Keratinocyte (primary cell): ENCODE data around the gene MAGI2. TPM values are rescaled to one million over a fixed set of nuclear protein-coding genes. Genes with fewer than 3 reads are reported as not detected.

Experiments used
- DNase-seq: peaks from one replicate; pipeline ENCODE4 v3.0.0-alpha.2; 2011; ENCODE audit warnings: low read depth, missing footprints, low spot score
- FAIRE-seq: peaks from 2 replicates; lab custom pipeline; 2011; peaks lifted over from hg19 to GRCh38; lab: Jason Lieb, UNC
- H2AFZ ChIP-seq: 2 replicates; pipeline ENCODE4 v1.6.0; 2012; ENCODE audit warnings: low read length, control low read depth, inconsistent platforms; ENCODE audit not compliant: control insufficient read depth
- H3K27ac ChIP-seq: 2 replicates; pipeline ENCODE4 v1.5.1; 2011; ENCODE audit warnings: low read length; ENCODE audit not compliant: control insufficient read depth, insufficient read depth
- H3K27me3 ChIP-seq: 3 replicates; pipeline ENCODE4 v1.6.0; 2011; ENCODE audit warnings: low read length; ENCODE audit not compliant: control insufficient read depth, insufficient read depth; ENCODE audit errors: extremely low read depth
- H3K36me3 ChIP-seq, 2 experiments: 2 replicates in 1 of 2; 3 replicates in 1 of 2; pipeline ENCODE4 v1.5.1; 2011; ENCODE audit warnings: low read length in 2 of 2, mild to moderate bottlenecking in 1 of 2; ENCODE audit not compliant: control insufficient read depth in 2 of 2, insufficient read depth in 2 of 2; ENCODE audit errors: extremely low read depth in 1 of 2
- H3K4me1 ChIP-seq: 3 replicates; pipeline ENCODE4 v1.5.1; 2011; ENCODE audit warnings: low read length; ENCODE audit not compliant: control insufficient read depth, insufficient read depth; ENCODE audit errors: extremely low read depth
- H3K4me2 ChIP-seq: 3 replicates; pipeline ENCODE4 v1.6.0; 2011; ENCODE audit warnings: low read depth, low read length; ENCODE audit not compliant: control insufficient read depth, insufficient read depth; ENCODE audit errors: extremely low read depth
- H3K4me3 ChIP-seq, 3 experiments: fragments of 200-600 bp in 1 of 3; sonication (generic) in 1 of 3; 2 replicates in 2 of 3; 3 replicates in 1 of 3; pipeline ENCODE4 v1.5.1; 2011 to 2016; ENCODE audit warnings: low read length in 3 of 3, mild to moderate bottlenecking in 3 of 3, control low read depth in 2 of 3, inconsistent platforms in 1 of 3, low read depth in 1 of 3, mixed read lengths in 1 of 3, mixed run types in 1 of 3, moderate library complexity in 1 of 3; ENCODE audit not compliant: control insufficient read depth in 2 of 3, insufficient read depth in 2 of 3; ENCODE audit errors: extremely low read depth in 1 of 3
- H3K79me2 ChIP-seq: 2 replicates; pipeline ENCODE4 v1.6.0; 2012; ENCODE audit warnings: low read length; ENCODE audit not compliant: control insufficient read depth, insufficient read depth
- H3K9ac ChIP-seq: 3 replicates; pipeline ENCODE4 v1.6.0; 2011; ENCODE audit warnings: low read length; ENCODE audit not compliant: control insufficient read depth, insufficient read depth; ENCODE audit errors: extremely low read depth
- H3K9me1 ChIP-seq: 3 replicates; pipeline ENCODE4 v1.6.0; 2011; ENCODE audit warnings: low read length; ENCODE audit not compliant: control insufficient read depth, insufficient read depth; ENCODE audit errors: extremely low read depth
- H3K9me3 ChIP-seq: 2 replicates; pipeline ENCODE4 v1.5.1; 2012; ENCODE audit warnings: low read depth, low read length; ENCODE audit not compliant: control insufficient read depth
- H4K20me1 ChIP-seq: 3 replicates; pipeline ENCODE4 v1.6.0; 2011; ENCODE audit warnings: low read length; ENCODE audit not compliant: control insufficient read depth, insufficient read depth; ENCODE audit errors: extremely low read depth
- EZH2 ChIP-seq: IDR thresholded peaks from one replicate; pipeline ENCODE4 v1.6.1; 2012; ENCODE audit warnings: inconsistent platforms, mild to moderate bottlenecking, low read length, moderate library complexity
- dilution Hi-C: fragments of 300-500 bp; cut with MboI; formaldehyde crosslinking; loops from one replicate; pipeline ENCODE4 v1.7.0; 2020; ENCODE audit warnings: low sequenced_read_pairs; ENCODE audit not compliant: extremely low pct_ligation_motif_present
- polyA plus RNA-seq, 5 experiments: library from polyadenylated mRNA; depleted of rRNA in 3 of 5; stranded (reverse) in 3 of 5; stranded (forward) in 1 of 5; unstranded in 1 of 5; fragments of >200 nt; gene quantifications; 1 replicate in 1 of 5; 2 replicates in 3 of 5; 3 replicates in 1 of 5; pipeline versions ENCODE4 v1.2.1 to v1.2.3, GENCODE V29; 2011 to 2012; ENCODE audit warnings: missing spikeins in 2 of 5, low read depth in 1 of 5, low replicate concordance in 1 of 5
- TF ChIP-seq, protein P1 (sequence below), 3 experiments: IDR thresholded peaks in 1 of 3; conservative IDR thresholded peaks in 1 of 3; optimal IDR thresholded peaks in 1 of 3; 2 replicates in 2 of 3; 3 replicates in 1 of 3; pipeline versions ENCODE3 to v1.5.1; 2011; ENCODE audit warnings: low read length in 3 of 3, mild to moderate bottlenecking in 3 of 3, moderate library complexity in 2 of 3, control low read depth in 1 of 3, inconsistent platforms in 1 of 3; ENCODE audit not compliant: insufficient read depth in 2 of 3; ENCODE audit errors: extremely low read depth in 1 of 3

Gene MAGI2
- polyA plus RNA-seq, 1 donor (not counting 4 experiments of a cell fraction or from before 2014, with no cell fraction given): 0.07 TPM

- TF ChIP-seq, protein P1, sequence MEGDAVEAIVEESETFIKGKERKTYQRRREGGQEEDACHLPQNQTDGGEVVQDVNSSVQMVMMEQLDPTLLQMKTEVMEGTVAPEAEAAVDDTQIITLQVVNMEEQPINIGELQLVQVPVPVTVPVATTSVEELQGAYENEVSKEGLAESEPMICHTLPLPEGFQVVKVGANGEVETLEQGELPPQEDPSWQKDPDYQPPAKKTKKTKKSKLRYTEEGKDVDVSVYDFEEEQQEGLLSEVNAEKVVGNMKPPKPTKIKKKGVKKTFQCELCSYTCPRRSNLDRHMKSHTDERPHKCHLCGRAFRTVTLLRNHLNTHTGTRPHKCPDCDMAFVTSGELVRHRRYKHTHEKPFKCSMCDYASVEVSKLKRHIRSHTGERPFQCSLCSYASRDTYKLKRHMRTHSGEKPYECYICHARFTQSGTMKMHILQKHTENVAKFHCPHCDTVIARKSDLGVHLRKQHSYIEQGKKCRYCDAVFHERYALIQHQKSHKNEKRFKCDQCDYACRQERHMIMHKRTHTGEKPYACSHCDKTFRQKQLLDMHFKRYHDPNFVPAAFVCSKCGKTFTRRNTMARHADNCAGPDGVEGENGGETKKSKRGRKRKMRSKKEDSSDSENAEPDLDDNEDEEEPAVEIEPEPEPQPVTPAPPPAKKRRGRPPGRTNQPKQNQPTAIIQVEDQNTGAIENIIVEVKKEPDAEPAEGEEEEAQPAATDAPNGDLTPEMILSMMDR (optimal IDR thresholded peaks at IDR 0.05 in 1 of 3, IDR thresholded peaks at IDR 0.05 in 1 of 3, conservative IDR thresholded peaks at IDR 0.05 in 1 of 3; ENCODE audit: extremely low read depth in 1 of 3, insufficient read depth in 2 of 3, low read length in 3 of 3): no peak
- TF ChIP-seq EZH2: no peak
- no peaks in the 10 kb centered on the region for H4K20me1 ChIP-seq
- no peaks in the 10 kb centered on the region for H3K9me1 ChIP-seq
- H3K27ac ChIP-seq: no peak overlapping the region
- no peak overlapping the region for H3K9ac ChIP-seq
- no peaks in the 10 kb centered on the region for H3K79me2 ChIP-seq
- H3K27me3 ChIP-seq: no peaks in the 10 kb centered on the region
- peaks cover 5% of the 10 kb centered on the region for H3K4me1 ChIP-seq
- H3K9me3 ChIP-seq: no peaks in the 10 kb centered on the region
- dilution Hi-C loops: no loop called here
- no peak overlapping the region for H2AFZ ChIP-seq
- H3K4me3 ChIP-seq: no peak overlapping the region
- no peaks in the 10 kb centered on the region for H3K36me3 ChIP-seq
- DNase-seq (no peak), FAIRE-seq (no peak)
- no peak overlapping the region for H3K4me2 ChIP-seq
Observed at GRCh38 chr7:79046061-79046460, 407.4 kb downstream of the MAGI2 start.

DNA sequence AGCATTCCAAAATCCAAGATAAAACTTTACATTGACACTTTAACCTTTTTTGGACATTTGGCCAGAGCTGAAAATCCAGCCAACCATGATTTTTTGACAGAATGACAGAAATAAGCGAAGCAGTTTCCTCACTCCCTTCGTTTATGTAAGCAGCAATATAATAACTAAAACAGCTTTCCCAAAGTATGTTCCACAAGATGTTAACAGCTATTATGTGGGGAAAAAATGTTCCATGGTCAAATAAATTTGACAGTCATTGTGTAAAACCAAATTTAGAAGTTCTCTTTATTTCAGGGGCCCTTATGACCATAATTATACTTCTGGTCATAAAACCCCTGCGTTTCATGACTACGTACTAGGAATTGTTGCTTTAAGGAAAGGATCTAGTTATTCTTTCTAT, 416.5 kb downstream of the MAGI2 start:
- Histone ChIP-seq H3K4me1 (no peaks in the 10 kb centered on the region), H3K9me1 (no peaks in the 10 kb centered on the region), H3K36me3 (no peaks in the 10 kb centered on the region), H3K4me2 (no peak overlapping the region), H3K9me3 (no peaks in the 10 kb centered on the region), H2AFZ (no peak overlapping the region), H3K4me3 (no peak overlapping the region), H3K27ac (no peak overlapping the region), H3K9ac (no peak overlapping the region), H3K27me3 (no peaks in the 10 kb centered on the region), H4K20me1 (no peaks in the 10 kb centered on the region), H3K79me2 (no peaks in the 10 kb centered on the region)
- FAIRE-seq: no peak
- TF ChIP-seq, protein P1 (optimal IDR thresholded peaks at IDR 0.05 in 1 of 3, IDR thresholded peaks at IDR 0.05 in 1 of 3, conservative IDR thresholded peaks at IDR 0.05 in 1 of 3; ENCODE audit: extremely low read depth in 1 of 3, insufficient read depth in 2 of 3, low read length in 3 of 3): no peak
- TF ChIP-seq EZH2: no peak
- DNase-seq: no peak
- dilution Hi-C loops: no loop called here
